Medulla oblongata (tissue), 1 donor: ENCODE measurements around the gene CCDC107.
"Not testable (repeated sequence)": the region's sequence is repeated elsewhere in the genome, so short reads cannot be mapped to it uniquely, and the experiment has no call there.

Experiments used
- DNase-seq: peaks from one replicate; pipeline ENCODE4 v3.0.0-alpha.2; 2015; ENCODE audit errors: extremely low spot score

The CCDC107 gene, protein sequence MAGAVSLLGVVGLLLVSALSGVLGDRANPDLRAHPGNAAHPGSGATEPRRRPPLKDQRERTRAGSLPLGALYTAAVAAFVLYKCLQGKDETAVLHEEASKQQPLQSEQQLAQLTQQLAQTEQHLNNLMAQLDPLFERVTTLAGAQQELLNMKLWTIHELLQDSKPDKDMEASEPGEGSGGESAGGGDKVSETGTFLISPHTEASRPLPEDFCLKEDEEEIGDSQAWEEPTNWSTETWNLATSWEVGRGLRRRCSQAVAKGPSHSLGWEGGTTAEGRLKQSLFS

DNA sequence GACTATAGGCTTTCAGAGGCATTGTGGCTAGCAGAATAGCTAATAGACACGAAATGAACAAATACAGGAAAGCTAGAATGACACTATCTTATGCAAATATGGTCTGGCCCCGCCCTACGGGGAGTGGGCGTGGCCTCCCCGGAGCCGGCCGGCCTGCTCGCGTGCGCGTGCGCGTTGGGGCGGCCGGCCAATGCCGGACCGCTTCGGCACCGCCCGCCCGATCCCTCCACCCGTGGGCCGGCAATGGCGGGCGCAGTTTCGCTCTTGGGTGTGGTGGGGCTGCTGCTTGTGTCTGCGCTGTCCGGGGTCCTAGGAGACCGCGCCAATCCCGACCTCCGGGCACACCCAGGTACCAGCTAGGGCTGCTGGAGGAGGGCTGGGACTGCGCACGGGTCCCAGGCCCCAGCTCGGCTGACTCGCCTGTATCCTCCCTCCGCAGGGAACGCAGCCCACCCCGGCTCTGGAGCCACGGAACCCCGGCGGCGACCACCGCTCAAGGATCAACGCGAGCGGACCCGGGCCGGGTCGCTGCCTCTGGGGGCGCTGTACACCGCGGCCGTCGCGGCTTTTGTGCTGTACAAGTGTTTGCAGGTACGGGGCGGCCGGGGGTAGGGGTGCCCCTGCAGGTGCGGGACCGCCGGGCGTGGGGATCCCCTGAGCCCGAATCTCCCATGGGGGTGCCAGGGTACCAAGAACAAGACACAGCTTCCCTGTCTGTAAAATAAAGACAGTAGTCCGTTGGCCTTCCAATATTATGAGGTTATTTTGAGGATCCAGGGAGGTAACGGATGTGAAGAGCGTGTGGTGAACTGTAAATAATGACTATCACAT, at the start of gene CCDC107:
Gene CCDC107, plus strand, starts transcription at position 156 of the 831 bp plus-strand sequence. Its CDS starts 88 bp downstream, at position 244.
- DNase-seq = peak; percentile 96

GRCh38 chr9:35609001-35609819, 48.9 kb upstream of the CCDC107 start:
- no peak for DNase-seq

- no peak for DNase-seq
Measured at GRCh38 chr9:35609820-35610163, 48.3 kb upstream of the CCDC107 start.

- peak; percentile 72 for DNase-seq
Measured at GRCh38 chr9:35611230-35611797, 46.8 kb upstream of the CCDC107 start.

DNA sequence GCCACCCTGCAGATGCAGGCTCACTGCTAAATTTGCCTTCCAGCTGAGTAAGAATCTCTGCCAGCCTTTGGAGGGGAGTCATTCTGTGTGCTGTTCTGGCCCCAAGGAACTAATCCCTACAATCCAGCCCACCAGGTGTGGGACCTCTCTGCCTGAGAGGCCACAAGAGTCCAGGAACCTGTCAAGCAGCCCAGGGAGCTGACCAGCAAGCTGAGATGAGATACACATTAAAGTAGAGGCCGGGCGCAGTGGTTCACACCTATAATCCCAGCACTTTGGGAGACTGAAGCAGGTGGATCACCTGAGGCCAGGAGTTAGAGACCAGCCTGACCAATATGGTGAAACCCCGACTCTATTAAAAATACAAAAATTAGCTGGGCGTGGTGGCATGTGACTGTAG, 46.0 kb upstream of the CCDC107 start:
- DNase-seq = not testable (repeated sequence)

- no peak for DNase-seq
Measured at GRCh38 chr9:35612843-35613242, 45.2 kb upstream of the CCDC107 start.

GRCh38 chr9:35615981-35616680, 42.0 kb upstream of the CCDC107 start:
- DNase-seq = no peak

GRCh38 chr9:35616681-35617459, 41.2 kb upstream of the CCDC107 start:
- peak; percentile 40 for DNase-seq

- DNase-seq = no peak
Measured at GRCh38 chr9:35617548-35617947, 40.5 kb upstream of the CCDC107 start.

DNA sequence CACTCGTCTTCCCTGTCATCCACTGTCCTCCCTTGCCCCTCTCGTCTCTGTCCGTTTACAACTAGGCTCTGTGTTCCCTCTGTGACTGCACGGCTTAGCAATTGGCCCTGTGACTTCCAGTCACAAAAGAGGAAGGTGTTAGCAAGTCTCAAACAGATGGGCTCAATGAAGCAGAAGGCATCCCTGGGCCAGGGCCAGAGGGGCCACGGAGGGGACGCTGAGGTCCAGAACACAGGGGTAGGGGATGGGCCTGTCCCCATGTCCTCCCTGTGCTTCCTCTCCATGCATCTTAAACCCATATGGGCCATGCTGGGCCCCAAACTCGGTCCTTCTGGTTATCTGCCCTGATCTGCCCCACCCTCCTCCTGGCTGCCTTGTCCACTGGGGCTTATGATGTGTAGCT, 39.8 kb upstream of the CCDC107 start, which contains the start of gene CD72:
Gene CD72, minus strand, starts transcription at position 89 of the 403 bp plus-strand sequence. CDS start 110 bp downstream, outside the sequence.
- peak; percentile 27 for DNase-seq

- DNase-seq = no peak
Measured at GRCh38 chr9:35618854-35619799, 39.0 kb upstream of the CCDC107 start.

DNA sequence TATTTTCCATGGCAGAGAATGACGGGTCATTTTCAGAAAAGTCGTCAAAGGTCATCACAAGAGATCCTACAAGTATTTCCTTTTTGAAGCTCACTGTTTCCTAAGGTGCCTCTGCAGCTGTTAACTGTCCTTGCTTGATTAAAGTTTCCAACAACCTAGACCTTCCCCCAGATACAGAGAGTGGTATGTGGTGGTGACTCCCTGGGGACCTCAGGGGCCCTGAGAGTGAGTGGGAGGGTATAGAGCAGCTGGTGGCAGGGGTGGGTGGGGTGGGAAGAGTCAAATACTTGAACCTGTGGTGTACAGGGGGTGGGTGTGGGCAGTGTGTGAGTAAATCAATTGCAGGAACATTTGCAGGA, 38.3 kb upstream of the CCDC107 start:
- DNase-seq = no peak

DNA sequence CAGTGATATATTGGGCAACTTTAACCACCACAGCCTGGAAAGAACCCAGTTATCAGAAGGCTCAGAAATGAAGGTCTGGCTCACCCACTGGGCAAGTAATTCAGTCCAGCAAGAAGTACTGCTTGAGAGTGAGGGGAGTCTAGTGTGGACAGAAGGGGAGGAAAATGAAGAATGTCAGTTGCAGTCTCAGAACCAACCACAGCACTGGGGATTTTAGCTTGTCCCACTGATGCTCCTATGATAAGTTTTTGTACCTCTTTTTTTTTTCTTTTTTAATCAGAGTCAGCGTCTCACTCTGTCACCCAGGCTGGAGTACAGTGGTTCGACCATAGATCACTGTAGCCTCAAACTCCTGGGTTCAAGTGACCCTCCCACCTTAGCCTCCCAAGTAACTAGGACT, 30.5 kb upstream of the CCDC107 start:
- no peak for DNase-seq

- DNase-seq = no peak
Measured at GRCh38 chr9:35628389-35628991, 29.6 kb upstream of the CCDC107 start.

- DNase-seq = no peak
Measured at GRCh38 chr9:35629597-35629996, 28.5 kb upstream of the CCDC107 start.

DNA sequence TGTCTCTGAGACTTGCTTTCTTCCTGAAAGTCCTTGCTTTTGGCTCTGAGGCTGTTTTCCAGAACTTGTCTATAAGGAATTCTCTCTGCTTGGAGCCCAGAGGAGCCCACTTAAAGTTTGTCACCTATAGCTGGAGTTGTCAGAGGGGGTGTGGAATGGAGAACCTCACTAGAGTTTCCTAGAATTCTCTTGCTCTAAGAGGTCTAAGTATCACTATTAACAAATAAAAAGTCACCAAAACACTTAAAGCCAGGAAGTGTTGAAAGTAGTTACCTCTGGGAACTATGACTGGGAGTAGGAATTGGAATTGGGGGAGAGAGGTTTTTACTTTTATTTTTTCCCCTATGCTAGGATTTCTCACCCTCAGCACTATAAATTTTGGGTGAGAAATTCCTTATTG, 22.4 kb upstream of the CCDC107 start:
- no peak for DNase-seq

- peak; percentile 34 for DNase-seq
Measured at GRCh38 chr9:35636135-35636876, 21.8 kb upstream of the CCDC107 start.

DNA sequence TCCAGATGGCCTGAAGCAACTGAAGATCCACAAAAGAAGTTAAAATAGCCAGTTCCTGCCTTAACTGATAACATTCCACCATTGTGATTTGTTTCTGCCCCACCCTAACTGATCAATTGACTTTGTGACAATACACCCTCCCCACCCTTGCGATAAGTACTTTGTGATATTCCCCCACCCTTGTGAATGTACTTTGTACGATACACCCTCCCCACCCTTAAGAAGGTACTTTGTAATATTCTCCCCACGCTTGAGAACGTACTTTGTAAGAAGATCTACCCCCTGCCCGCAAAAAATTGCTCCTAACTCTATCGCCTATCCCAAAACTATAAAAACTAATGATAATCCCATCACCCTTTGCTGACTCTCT, 21.2 kb upstream of the CCDC107 start:
- DNase-seq = not testable (repeated sequence)
